ENCODE measurements around the gene DNTTIP2. TPM values are rescaled to one million over a fixed set of nuclear protein-coding genes. Genes with fewer than 3 reads are reported as not detected.

Gene DNTTIP2
- total RNA-seq, 1 donor from 2014 or later = 55.3 TPM

DNA sequence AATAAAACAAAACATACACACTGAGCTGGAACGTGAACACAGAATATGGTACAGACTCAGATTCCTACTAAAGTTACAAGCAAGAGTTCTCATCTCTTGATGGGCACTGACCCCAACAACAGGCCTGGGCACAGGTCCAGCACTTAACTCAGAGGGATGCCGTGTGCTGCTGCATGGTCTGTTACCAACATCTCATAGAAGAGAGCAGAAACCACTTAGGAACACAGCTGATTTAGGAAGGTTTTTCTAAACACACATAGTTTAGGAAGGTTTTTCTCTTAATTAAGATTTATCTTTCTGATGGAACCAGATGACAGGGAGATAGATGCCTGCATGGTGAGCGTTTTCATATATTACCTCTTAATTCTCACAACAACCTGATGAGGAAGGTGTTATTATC, 28.7 kb upstream of the DNTTIP2 start:
- H3K4me2 ChIP-seq (ENCODE audit: low read length) = peak overlapping the region; percentile 95
- no peaks in the 10 kb centered on the region for H3K36me3 ChIP-seq (ENCODE audit: insufficient read depth, low read length)
- H3K9ac ChIP-seq (ENCODE audit: low read length) = peak overlapping the region; percentile 86
- FAIRE-seq = no peak
- Mint-ChIP-seq H3K9me3 (ENCODE audit: unreplicated experiment) (peaks cover 2% of the 10 kb centered on the region), H3K4me1 (ENCODE audit: low read depth, unreplicated experiment) (peaks cover 13% of the 10 kb centered on the region), H3K27me3 (ENCODE audit: low read depth, unreplicated experiment) (no peaks in the 10 kb centered on the region), H3K36me3 (ENCODE audit: low read depth, unreplicated experiment) (no peaks in the 10 kb centered on the region), H3K4me3 (ENCODE audit: unreplicated experiment) (peak overlapping the region; percentile 94), H3K27ac (ENCODE audit: unreplicated experiment) (no peak overlapping the region)
- peaks cover 13% of the 10 kb centered on the region for H3K4me1 ChIP-seq (ENCODE audit: insufficient read depth, low read length)
- H3K27me3 ChIP-seq (ENCODE audit: insufficient read depth, low read length) = no peaks in the 10 kb centered on the region
- H3K79me2 ChIP-seq (ENCODE audit: insufficient read depth, low read length) = peaks cover 60% of the 10 kb centered on the region
- H2AFZ ChIP-seq (ENCODE audit: low read depth, low read length) = no peak overlapping the region
- peak overlapping the region; percentile 91 for H3K4me3 ChIP-seq (ENCODE audit: insufficient read depth, low read depth, low read length)
- TF ChIP-seq, protein P1, sequence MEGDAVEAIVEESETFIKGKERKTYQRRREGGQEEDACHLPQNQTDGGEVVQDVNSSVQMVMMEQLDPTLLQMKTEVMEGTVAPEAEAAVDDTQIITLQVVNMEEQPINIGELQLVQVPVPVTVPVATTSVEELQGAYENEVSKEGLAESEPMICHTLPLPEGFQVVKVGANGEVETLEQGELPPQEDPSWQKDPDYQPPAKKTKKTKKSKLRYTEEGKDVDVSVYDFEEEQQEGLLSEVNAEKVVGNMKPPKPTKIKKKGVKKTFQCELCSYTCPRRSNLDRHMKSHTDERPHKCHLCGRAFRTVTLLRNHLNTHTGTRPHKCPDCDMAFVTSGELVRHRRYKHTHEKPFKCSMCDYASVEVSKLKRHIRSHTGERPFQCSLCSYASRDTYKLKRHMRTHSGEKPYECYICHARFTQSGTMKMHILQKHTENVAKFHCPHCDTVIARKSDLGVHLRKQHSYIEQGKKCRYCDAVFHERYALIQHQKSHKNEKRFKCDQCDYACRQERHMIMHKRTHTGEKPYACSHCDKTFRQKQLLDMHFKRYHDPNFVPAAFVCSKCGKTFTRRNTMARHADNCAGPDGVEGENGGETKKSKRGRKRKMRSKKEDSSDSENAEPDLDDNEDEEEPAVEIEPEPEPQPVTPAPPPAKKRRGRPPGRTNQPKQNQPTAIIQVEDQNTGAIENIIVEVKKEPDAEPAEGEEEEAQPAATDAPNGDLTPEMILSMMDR (IDR thresholded peaks at IDR 0.05; ENCODE audit: insufficient read depth, low read depth, low read length) = no peak
- TF ChIP-seq EZH2 (IDR thresholded peaks at IDR 0.05; ENCODE audit: insufficient read depth, low read length) = no peak
- DNase-seq (ENCODE audit: low read depth) = peak; percentile 44
- H3K9me3 ChIP-seq (ENCODE audit: insufficient read depth, low read depth, low read length) = no peaks in the 10 kb centered on the region
- peaks cover 45% of the 10 kb centered on the region for H4K20me1 ChIP-seq (ENCODE audit: insufficient read depth, low read length)
- H3K27ac ChIP-seq (ENCODE audit: low read depth, low read length) = no peak overlapping the region

DNA sequence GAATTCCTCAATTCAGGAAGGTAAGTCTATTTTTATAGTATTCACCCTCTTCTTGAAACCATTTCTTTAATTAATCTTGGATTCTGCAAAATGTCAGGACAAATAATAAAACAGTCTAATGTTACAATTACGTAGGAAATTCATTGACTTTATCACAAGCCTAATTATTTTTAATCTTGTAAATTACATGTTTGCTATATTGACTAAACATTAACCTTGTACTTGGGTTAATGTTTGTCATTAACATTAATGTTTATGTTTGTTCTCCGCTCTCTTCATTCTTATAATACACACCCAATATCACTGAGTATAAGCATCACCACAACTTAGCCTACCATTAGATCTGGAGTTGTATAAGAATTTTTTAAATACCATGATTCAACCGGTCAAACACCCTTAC, 27.5 kb upstream of the DNTTIP2 start:
- Histone ChIP-seq H3K4me2 (ENCODE audit: low read length) (peak overlapping the region; percentile 95), H3K27ac (ENCODE audit: low read depth, low read length) (no peak overlapping the region), H4K20me1 (ENCODE audit: insufficient read depth, low read length) (peaks cover 45% of the 10 kb centered on the region), H3K9ac (ENCODE audit: low read length) (no peak overlapping the region), H2AFZ (ENCODE audit: low read depth, low read length) (no peak overlapping the region), H3K79me2 (ENCODE audit: insufficient read depth, low read length) (peaks cover 66% of the 10 kb centered on the region), H3K9me3 (ENCODE audit: insufficient read depth, low read depth, low read length) (no peaks in the 10 kb centered on the region), H3K36me3 (ENCODE audit: insufficient read depth, low read length) (peaks cover under 1% of the 10 kb centered on the region), H3K27me3 (ENCODE audit: insufficient read depth, low read length) (no peaks in the 10 kb centered on the region), H3K4me1 (ENCODE audit: insufficient read depth, low read length) (peaks cover 13% of the 10 kb centered on the region), H3K4me3 (ENCODE audit: insufficient read depth, low read depth, low read length) (no peak overlapping the region)
- Mint-ChIP-seq H3K36me3 (ENCODE audit: low read depth, unreplicated experiment) (no peaks in the 10 kb centered on the region), H3K27ac (ENCODE audit: unreplicated experiment) (no peak overlapping the region), H3K4me3 (ENCODE audit: unreplicated experiment) (peak overlapping the region; percentile 94), H3K27me3 (ENCODE audit: low read depth, unreplicated experiment) (no peaks in the 10 kb centered on the region), H3K4me1 (ENCODE audit: low read depth, unreplicated experiment) (peaks cover 13% of the 10 kb centered on the region), H3K9me3 (ENCODE audit: unreplicated experiment) (peaks cover 2% of the 10 kb centered on the region)
- FAIRE-seq (no peak), DNase-seq (ENCODE audit: low read depth) (no peak)
- TF ChIP-seq, protein P1 (IDR thresholded peaks at IDR 0.05; ENCODE audit: insufficient read depth, low read depth, low read length) = no peak
- TF ChIP-seq EZH2 (IDR thresholded peaks at IDR 0.05; ENCODE audit: insufficient read depth, low read length) = no peak

DNA sequence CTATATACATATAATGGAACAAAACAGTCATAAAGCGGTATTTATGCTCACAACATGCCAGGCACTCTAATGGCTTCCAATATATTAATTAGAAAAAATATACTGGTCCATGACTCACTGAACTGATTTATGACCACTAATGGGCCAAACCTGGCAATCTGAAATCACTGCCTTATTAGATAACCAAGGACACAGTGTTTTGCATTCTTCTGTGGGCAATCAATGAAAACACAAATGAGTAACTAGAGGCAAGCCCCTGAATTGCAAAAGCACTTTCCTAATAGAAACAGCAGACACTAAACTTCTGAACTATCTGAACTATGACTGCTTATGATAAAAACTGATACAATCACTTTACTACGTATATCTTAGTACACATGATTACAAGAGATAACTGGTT, 26.7 kb upstream of the DNTTIP2 start:
- peak overlapping the region; percentile 58 for H3K27ac Mint-ChIP-seq (ENCODE audit: unreplicated experiment)
- no peak for FAIRE-seq
- H4K20me1 ChIP-seq (ENCODE audit: insufficient read depth, low read length) = peaks cover 45% of the 10 kb centered on the region
- DNase-seq (ENCODE audit: low read depth) = peak; percentile 66
- H3K27me3 ChIP-seq (ENCODE audit: insufficient read depth, low read length) = no peaks in the 10 kb centered on the region
- peaks cover 13% of the 10 kb centered on the region for H3K4me1 ChIP-seq (ENCODE audit: insufficient read depth, low read length)
- peaks cover 72% of the 10 kb centered on the region for H3K79me2 ChIP-seq (ENCODE audit: insufficient read depth, low read length)
- H3K4me3 ChIP-seq (ENCODE audit: insufficient read depth, low read depth, low read length) = no peak overlapping the region
- H3K27ac ChIP-seq (ENCODE audit: low read depth, low read length) = no peak overlapping the region
- no peaks in the 10 kb centered on the region for H3K9me3 ChIP-seq (ENCODE audit: insufficient read depth, low read depth, low read length)
- H3K4me2 ChIP-seq (ENCODE audit: low read length) = peak overlapping the region; percentile 95
- H3K36me3 Mint-ChIP-seq (ENCODE audit: low read depth, unreplicated experiment) = peaks cover 1% of the 10 kb centered on the region
- no peaks in the 10 kb centered on the region for H3K27me3 Mint-ChIP-seq (ENCODE audit: low read depth, unreplicated experiment)
- TF ChIP-seq EZH2 (IDR thresholded peaks at IDR 0.05; ENCODE audit: insufficient read depth, low read length) = no peak
- TF ChIP-seq, protein P1 (IDR thresholded peaks at IDR 0.05; ENCODE audit: insufficient read depth, low read depth, low read length) = no peak
- no peak overlapping the region for H3K9ac ChIP-seq (ENCODE audit: low read length)
- H3K4me1 Mint-ChIP-seq (ENCODE audit: low read depth, unreplicated experiment) = peaks cover 13% of the 10 kb centered on the region
- H3K4me3 Mint-ChIP-seq (ENCODE audit: unreplicated experiment) = peak overlapping the region; percentile 24
- H3K9me3 Mint-ChIP-seq (ENCODE audit: unreplicated experiment) = no peaks in the 10 kb centered on the region
- H3K36me3 ChIP-seq (ENCODE audit: insufficient read depth, low read length) = peaks cover 4% of the 10 kb centered on the region
- no peak overlapping the region for H2AFZ ChIP-seq (ENCODE audit: low read depth, low read length)
